ENCODE results near the gene PNLDC1.

Gene PNLDC1

DNA sequence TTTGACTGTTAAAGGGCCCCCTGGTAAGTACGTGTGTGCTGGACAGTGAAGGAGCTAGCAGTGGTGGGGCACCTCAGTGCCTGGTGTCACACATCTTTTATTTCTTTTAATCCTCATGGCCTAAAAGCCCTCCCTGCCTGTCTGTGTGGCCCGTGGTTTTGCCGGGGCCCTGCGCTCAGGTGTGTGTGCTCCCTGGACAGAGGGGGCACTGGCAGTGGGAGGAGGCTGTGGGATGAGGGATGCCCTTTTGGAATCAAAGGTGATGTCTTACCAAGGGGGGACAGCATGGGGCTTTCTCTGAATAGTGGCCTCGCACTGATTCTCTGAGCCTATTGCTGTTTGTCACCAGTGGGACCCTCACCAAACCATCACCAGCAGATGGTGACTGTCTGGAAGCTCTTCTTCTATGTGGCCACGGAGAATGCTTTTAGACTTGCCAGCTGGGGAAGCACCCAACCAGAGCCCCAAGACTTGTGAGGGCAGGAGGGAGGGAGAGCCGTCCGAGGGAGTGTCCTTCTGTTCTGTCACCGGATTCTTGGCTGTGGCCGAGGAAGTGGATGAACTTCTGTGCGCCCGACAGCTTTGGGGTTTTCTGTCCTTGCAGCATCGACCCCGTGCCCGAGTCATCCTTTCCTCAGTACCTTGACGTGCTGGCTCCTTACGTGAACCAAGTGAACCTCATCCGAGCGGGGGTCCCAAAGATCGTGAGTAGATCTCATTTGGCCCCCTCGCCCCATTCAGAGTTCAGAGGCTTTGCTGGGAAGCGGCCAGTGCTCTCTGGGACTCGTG lies 18.1 kb downstream of the PNLDC1 start:
- no peak for TF ChIP-seq FOXM1 (IDR thresholded peaks at IDR 0.05; ENCODE audit: borderline replicate concordance, low read depth)
- TF ChIP-seq CEBPB (IDR thresholded peaks at IDR 0.05), result no peak
- no peak for TF ChIP-seq YY1 (IDR thresholded peaks at IDR 0.05; ENCODE audit: low read depth)
- no peak for TF ChIP-seq NFIC (IDR thresholded peaks at IDR 0.05)
- no peak for TF ChIP-seq EP300 (IDR thresholded peaks at IDR 0.05; ENCODE audit: borderline replicate concordance)
- no peak for TF ChIP-seq TAF1 (IDR thresholded peaks at IDR 0.05; ENCODE audit: low read depth)
- no peak for TF ChIP-seq ZBTB7A (IDR thresholded peaks at IDR 0.05; ENCODE audit: low read depth)
- TF ChIP-seq, protein P1, sequence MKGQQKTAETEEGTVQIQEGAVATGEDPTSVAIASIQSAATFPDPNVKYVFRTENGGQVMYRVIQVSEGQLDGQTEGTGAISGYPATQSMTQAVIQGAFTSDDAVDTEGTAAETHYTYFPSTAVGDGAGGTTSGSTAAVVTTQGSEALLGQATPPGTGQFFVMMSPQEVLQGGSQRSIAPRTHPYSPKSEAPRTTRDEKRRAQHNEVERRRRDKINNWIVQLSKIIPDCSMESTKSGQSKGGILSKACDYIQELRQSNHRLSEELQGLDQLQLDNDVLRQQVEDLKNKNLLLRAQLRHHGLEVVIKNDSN (IDR thresholded peaks at IDR 0.05), result no peak

- TF ChIP-seq CREB1 (IDR thresholded peaks at IDR 0.05; ENCODE audit: low read depth) (no peak), EGR1 (IDR thresholded peaks at IDR 0.05) (no peak), ZBTB7A (IDR thresholded peaks at IDR 0.05; ENCODE audit: low read depth) (no peak), NFIC (IDR thresholded peaks at IDR 0.05) (no peak), YY1 (IDR thresholded peaks at IDR 0.05; ENCODE audit: low read depth) (no peak)
Measured at GRCh38 chr6:159819098-159819497, 19.0 kb downstream of the PNLDC1 start.

GRCh38 chr6:159819932-159820640 lies 20.0 kb downstream of the PNLDC1 start:
- no peak for TF ChIP-seq CEBPB (IDR thresholded peaks at IDR 0.05)
- TF ChIP-seq ZBTB7A (IDR thresholded peaks at IDR 0.05; ENCODE audit: low read depth), result no peak
- no peak for TF ChIP-seq NFIC (IDR thresholded peaks at IDR 0.05)
- TF ChIP-seq FOXM1 (IDR thresholded peaks at IDR 0.05; ENCODE audit: borderline replicate concordance, low read depth), result no peak

DNA sequence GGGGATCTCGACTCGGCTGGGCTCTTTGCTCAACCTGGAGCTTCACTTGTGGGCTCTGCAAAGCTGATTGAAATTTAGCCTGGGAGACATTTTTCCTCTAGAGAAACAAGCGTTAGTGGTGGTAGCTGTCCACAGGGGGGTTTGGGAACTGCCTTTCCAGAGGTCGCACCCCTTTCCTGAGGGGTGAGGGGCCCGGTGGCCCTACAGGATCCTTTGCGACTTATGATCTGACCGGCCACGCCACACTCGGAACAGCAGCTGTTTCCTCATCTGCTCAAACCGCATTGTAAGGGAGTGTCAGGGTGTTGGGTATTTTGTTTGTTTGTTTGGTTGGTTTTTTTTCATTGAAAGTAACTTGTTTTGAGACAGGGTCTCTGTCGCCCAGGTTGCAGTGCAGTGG lies 21.0 kb downstream of the PNLDC1 start:
- no peak for TF ChIP-seq EGR1 (IDR thresholded peaks at IDR 0.05)
- no peak for TF ChIP-seq ZBTB7A (IDR thresholded peaks at IDR 0.05; ENCODE audit: low read depth)
- no peak for TF ChIP-seq CEBPB (IDR thresholded peaks at IDR 0.05)
- TF ChIP-seq MAX (IDR thresholded peaks at IDR 0.05), result no peak
- TF ChIP-seq RAD21 (IDR thresholded peaks at IDR 0.05; ENCODE audit: low read depth), result no peak
- no peak for TF ChIP-seq TAF1 (IDR thresholded peaks at IDR 0.05; ENCODE audit: low read depth)
- no peak for TF ChIP-seq NFIC (IDR thresholded peaks at IDR 0.05)
- TF ChIP-seq EP300 (IDR thresholded peaks at IDR 0.05; ENCODE audit: borderline replicate concordance), result no peak
- TF ChIP-seq FOXM1 (IDR thresholded peaks at IDR 0.05; ENCODE audit: borderline replicate concordance, low read depth), result no peak
- no peak for TF ChIP-seq TEAD4 (IDR thresholded peaks at IDR 0.05)
- no peak for TF ChIP-seq YY1 (IDR thresholded peaks at IDR 0.05; ENCODE audit: low read depth)
- TF ChIP-seq, protein P1 (IDR thresholded peaks at IDR 0.05), result no peak
- TF ChIP-seq REST (IDR thresholded peaks at IDR 0.05; ENCODE audit: low read depth), result no peak
- no peak for TF ChIP-seq CREB1 (IDR thresholded peaks at IDR 0.05; ENCODE audit: low read depth)
- TF ChIP-seq TCF12 (IDR thresholded peaks at IDR 0.05; ENCODE audit: low read depth), result no peak

GRCh38 chr6:159821726-159822125 lies 21.6 kb downstream of the PNLDC1 start:
- TF ChIP-seq REST (IDR thresholded peaks at IDR 0.05; ENCODE audit: low read depth), result no peak
- no peak for TF ChIP-seq TEAD4 (IDR thresholded peaks at IDR 0.05)
- TF ChIP-seq TAF1 (IDR thresholded peaks at IDR 0.05; ENCODE audit: low read depth), result no peak
- no peak for TF ChIP-seq RAD21 (IDR thresholded peaks at IDR 0.05; ENCODE audit: low read depth)
- no peak for TF ChIP-seq FOXM1 (IDR thresholded peaks at IDR 0.05; ENCODE audit: borderline replicate concordance, low read depth)
- no peak for TF ChIP-seq EP300 (IDR thresholded peaks at IDR 0.05; ENCODE audit: borderline replicate concordance)
- no peak for TF ChIP-seq ZBTB7A (IDR thresholded peaks at IDR 0.05; ENCODE audit: low read depth)

DNA sequence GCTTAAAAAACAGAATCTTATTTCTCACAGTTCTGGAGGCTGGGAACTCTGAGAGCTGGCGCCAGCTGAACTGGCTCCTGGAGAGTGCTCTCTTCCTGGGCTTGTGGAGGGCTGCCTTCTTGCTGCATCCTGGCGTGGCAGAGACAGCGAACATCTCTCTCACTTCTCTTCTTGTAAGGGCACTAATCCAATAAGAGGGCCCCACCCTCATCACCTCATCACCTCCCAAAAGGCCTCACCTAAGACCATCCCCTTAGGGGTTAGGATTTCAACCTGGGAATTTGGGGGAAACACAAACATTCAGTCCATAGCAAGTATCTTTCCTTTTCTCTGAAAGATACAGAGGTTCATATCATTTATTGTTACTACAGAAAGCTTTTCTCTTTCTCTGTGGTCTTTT lies 23.9 kb downstream of the PNLDC1 start:
- TF ChIP-seq, protein P1 (IDR thresholded peaks at IDR 0.05), result no peak
- TF ChIP-seq MAX (IDR thresholded peaks at IDR 0.05) (no peak), YY1 (IDR thresholded peaks at IDR 0.05; ENCODE audit: low read depth) (no peak), TCF12 (IDR thresholded peaks at IDR 0.05; ENCODE audit: low read depth) (no peak), EP300 (IDR thresholded peaks at IDR 0.05; ENCODE audit: borderline replicate concordance) (no peak), ZBTB7A (IDR thresholded peaks at IDR 0.05; ENCODE audit: low read depth) (no peak), NFIC (IDR thresholded peaks at IDR 0.05) (no peak)
